GM13977 (cell line): ENCODE measurements around the gene UNC13C.
"Not testable (repeated sequence)": the region's sequence is repeated elsewhere in the genome, so short reads cannot be mapped to it uniquely, and the experiment has no call there.

Experiments used
- DNase-seq: peaks from one replicate; pipeline ENCODE4 v3.0.0; 2012; ENCODE audit warnings: low spot score
- in situ Hi-C: fragments of 300-500 bp; cut with MboI; formaldehyde crosslinking; loops from one replicate; pipeline ENCODE4 v1.12.0; 2022; ENCODE audit warnings: low sequenced_read_pairs, low pct_unique_long_range_greater_than_20kb, mixed read lengths, inconsistent platforms; ENCODE audit not compliant: unreplicated experiment
- TF ChIP-seq, protein P1 (sequence below): IDR thresholded peaks from 2 replicates; pipeline ENCODE4 v1.5.1; 2012; ENCODE audit warnings: mild to moderate bottlenecking, control low read depth; ENCODE audit not compliant: insufficient read depth; ENCODE audit errors: extremely low read depth, missing control alignments

The UNC13C gene

GRCh38 chr15:54388746-54389145 lies 410.5 kb downstream of the UNC13C start:
- TF ChIP-seq, protein P1, sequence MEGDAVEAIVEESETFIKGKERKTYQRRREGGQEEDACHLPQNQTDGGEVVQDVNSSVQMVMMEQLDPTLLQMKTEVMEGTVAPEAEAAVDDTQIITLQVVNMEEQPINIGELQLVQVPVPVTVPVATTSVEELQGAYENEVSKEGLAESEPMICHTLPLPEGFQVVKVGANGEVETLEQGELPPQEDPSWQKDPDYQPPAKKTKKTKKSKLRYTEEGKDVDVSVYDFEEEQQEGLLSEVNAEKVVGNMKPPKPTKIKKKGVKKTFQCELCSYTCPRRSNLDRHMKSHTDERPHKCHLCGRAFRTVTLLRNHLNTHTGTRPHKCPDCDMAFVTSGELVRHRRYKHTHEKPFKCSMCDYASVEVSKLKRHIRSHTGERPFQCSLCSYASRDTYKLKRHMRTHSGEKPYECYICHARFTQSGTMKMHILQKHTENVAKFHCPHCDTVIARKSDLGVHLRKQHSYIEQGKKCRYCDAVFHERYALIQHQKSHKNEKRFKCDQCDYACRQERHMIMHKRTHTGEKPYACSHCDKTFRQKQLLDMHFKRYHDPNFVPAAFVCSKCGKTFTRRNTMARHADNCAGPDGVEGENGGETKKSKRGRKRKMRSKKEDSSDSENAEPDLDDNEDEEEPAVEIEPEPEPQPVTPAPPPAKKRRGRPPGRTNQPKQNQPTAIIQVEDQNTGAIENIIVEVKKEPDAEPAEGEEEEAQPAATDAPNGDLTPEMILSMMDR: no peak
- in situ Hi-C loops: no loop called here
- DNase-seq: no peak

GRCh38 chr15:54410481-54410880 lies 432.2 kb downstream of the UNC13C start:
- TF ChIP-seq, protein P1: no peak
- in situ Hi-C loops: no loop called here
- DNase-seq: no peak

DNA sequence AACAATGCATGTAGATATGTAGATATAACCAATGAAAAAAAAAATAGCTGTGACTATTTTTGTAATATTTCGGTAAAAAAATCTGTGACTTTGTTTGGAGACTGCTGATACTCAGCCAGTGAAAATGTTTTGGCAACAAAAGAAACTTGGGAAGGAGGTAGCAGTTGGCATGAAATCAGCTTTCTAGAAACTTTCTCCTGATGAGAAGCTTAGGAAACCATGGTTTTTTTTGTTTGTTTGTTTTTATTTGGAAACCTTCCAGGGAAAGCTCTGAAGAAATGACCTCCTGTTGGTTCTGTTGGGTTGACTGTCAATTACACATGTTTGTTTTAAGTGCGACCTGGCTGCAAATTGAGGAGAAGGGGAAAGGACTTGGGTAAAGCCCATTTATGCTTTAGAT lies 445.9 kb downstream of the UNC13C start:
- in situ Hi-C loops: no loop called here
- no peak for DNase-seq
- TF ChIP-seq, protein P1: no peak

DNA sequence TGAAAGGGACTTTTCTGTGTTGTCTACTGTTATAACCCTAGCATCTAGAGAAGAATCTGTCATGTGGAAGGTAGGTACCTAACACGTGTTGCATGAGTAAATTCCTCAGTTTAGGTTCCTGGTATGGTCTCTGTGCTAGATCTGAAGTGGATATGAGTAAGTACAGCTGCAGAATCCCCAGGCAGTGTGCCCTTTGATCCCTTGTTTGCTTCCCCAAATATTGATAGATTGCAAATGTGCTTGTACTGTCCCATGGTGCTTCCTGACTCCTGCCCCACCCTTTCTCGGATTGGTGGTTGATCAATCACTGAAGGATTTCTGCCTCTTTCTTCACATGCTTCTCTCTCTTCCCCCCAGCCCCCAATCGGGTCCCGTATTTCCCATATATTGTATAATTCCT lies 450.4 kb downstream of the UNC13C start:
- in situ Hi-C loops: no loop called here
- TF ChIP-seq, protein P1: no peak
- DNase-seq: no peak

DNA sequence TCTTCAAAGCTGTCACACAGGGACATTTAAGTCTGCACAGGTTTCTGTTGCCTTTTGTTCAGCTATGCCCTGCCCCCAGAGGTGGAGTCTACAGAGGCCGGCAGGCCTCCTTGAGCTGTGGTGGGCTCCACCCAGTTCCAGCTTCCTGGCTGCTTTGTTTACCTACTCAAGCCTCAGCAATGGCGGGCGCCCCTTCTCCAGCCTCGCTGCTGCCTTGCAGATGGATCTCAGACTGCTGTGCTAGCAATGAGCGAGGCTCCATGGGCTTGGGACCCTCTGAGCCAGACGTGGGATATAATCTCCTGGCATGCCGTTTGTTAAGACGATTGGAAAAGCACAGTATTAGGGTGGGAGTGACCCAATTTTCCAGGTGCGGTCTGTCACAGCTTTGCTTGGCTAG lies 472.0 kb downstream of the UNC13C start:
- in situ Hi-C loops, DNase-seq: not testable (repeated sequence)

DNA sequence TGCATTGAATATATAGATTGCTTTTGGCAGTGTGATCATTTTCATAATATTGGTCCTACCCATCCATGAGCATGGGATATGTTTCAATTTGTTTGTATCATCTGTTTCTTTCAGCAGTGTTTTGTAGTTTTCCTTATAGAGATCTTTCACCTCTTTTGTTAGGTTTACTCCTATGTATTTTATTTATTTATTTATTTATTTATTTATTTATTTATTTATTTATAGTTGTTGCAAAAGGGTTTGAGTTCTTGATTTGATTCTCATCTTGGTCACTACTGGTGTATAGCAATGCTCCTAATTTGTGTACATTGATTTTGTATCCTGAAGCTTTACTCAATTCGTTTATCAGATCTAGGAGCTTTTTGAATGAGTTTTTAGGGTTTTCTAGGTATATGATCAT lies 478.2 kb downstream of the UNC13C start:
- in situ Hi-C loops: no loop called here
- TF ChIP-seq, protein P1: no peak
- no peak for DNase-seq

DNA sequence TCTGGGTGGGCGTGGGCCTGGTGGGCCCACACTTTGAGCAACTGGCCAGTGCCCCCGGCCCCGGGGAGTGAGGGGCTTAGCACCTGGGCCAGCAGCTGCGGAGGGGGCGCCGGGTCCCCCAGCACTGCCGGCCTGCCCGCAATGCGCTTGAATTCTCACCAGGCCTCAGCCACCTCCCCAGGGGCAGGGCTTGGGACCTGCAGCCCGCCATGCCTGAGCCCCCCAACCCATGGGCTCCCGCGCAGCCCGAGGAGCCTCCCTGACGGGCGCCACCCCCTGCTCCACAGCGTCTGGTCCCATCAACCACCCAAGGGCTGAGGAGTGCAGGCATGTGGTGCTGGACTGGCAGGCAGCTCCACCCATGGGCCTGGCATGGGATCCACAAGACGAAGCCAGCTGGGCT lies 484.3 kb downstream of the UNC13C start:
- in situ Hi-C loops: no loop called here
- DNase-seq: no peak
- TF ChIP-seq, protein P1: no peak
